Nephron progenitor cell (in vitro differentiated cells): Measurements from ENCODE around the gene TTC3.

Experiments used
- DNase-seq: peaks from one replicate; pipeline ENCODE4 v3.0.0; 2021
- H3K27ac Mint-ChIP-seq: 2 replicates; pipeline ENCODE4 v1.8.0; 2021; ENCODE audit warnings: mild to moderate bottlenecking, moderate library complexity, mixed read lengths
- H3K27me3 Mint-ChIP-seq: 2 replicates; pipeline ENCODE4 v1.8.0; 2021; ENCODE audit warnings: mild to moderate bottlenecking, low read depth, mixed read lengths; ENCODE audit not compliant: poor library complexity
- H3K36me3 Mint-ChIP-seq: 2 replicates; pipeline ENCODE4 v1.8.0; 2021; ENCODE audit warnings: low read depth, mixed read lengths
- H3K4me1 Mint-ChIP-seq: 2 replicates; pipeline ENCODE4 v1.8.0; 2021; ENCODE audit warnings: mixed read lengths
- H3K4me3 Mint-ChIP-seq: 2 replicates; pipeline ENCODE4 v1.8.0; 2021; ENCODE audit warnings: mild to moderate bottlenecking, moderate library complexity, mixed read lengths
- H3K9me3 Mint-ChIP-seq: 2 replicates; pipeline ENCODE4 v1.8.0; 2021; ENCODE audit warnings: mild to moderate bottlenecking, moderate library complexity, mixed read lengths
- CTCF ChIP-seq: fragments of 200-600 bp; sonication (generic); IDR thresholded peaks from 2 replicates; pipeline ENCODE4 v1.5.0; 2021; ENCODE audit warnings: antibody characterized with exemption

TTC3 gene

GRCh38 chr21:37186983-37187382, 113.9 kb downstream of the TTC3 start:
- no peak overlapping the region for H3K27ac Mint-ChIP-seq
- H3K9me3 Mint-ChIP-seq = no peaks in the 10 kb centered on the region
- H3K36me3 Mint-ChIP-seq = peaks cover 83% of the 10 kb centered on the region
- H3K4me1 Mint-ChIP-seq = no peaks in the 10 kb centered on the region
- H3K27me3 Mint-ChIP-seq = no peaks in the 10 kb centered on the region
- no peak for TF ChIP-seq CTCF
- DNase-seq = no peak
- no peak overlapping the region for H3K4me3 Mint-ChIP-seq

GRCh38 chr21:37188825-37189224, 115.8 kb downstream of the TTC3 start:
- H3K9me3 Mint-ChIP-seq = no peaks in the 10 kb centered on the region
- no peak overlapping the region for H3K4me3 Mint-ChIP-seq
- H3K4me1 Mint-ChIP-seq = no peaks in the 10 kb centered on the region
- no peaks in the 10 kb centered on the region for H3K27me3 Mint-ChIP-seq
- no peak overlapping the region for H3K27ac Mint-ChIP-seq
- peaks cover 83% of the 10 kb centered on the region for H3K36me3 Mint-ChIP-seq
- no peak for TF ChIP-seq CTCF
- DNase-seq = no peak

- no peaks in the 10 kb centered on the region for H3K4me1 Mint-ChIP-seq
- no peak for TF ChIP-seq CTCF
- no peaks in the 10 kb centered on the region for H3K9me3 Mint-ChIP-seq
- H3K27ac Mint-ChIP-seq = no peak overlapping the region
- peaks cover 87% of the 10 kb centered on the region for H3K36me3 Mint-ChIP-seq
- peaks cover 3% of the 10 kb centered on the region for H3K27me3 Mint-ChIP-seq
- DNase-seq = no peak
- H3K4me3 Mint-ChIP-seq = no peak overlapping the region
Observed at GRCh38 chr21:37192019-37192418, 119.0 kb downstream of the TTC3 start.

DNA sequence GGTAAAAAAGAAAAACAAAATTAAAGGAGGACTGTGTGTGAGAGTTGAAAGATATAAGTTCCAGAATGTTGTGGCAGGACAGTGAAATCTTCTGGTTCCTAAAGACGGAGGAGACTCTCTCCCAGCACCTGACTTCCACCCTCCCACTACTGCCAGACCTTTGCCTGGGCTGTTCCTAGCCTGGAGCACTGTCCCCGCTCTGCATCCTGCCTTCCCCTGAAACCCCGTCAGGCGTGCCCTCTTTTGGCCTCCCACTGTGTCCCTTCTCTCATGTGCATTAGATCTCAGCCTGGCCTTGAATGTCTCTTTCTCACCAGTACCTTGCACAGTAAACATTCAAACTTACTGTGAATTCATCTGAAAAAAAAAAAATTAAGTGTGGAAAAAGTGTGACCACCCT, 120.0 kb downstream of the TTC3 start:
- no peak for DNase-seq
- TF ChIP-seq CTCF = no peak
- Mint-ChIP-seq H3K9me3 (no peaks in the 10 kb centered on the region), H3K4me1 (no peaks in the 10 kb centered on the region), H3K27ac (no peak overlapping the region), H3K4me3 (no peak overlapping the region), H3K27me3 (peaks cover 3% of the 10 kb centered on the region), H3K36me3 (peaks cover 90% of the 10 kb centered on the region)

DNA sequence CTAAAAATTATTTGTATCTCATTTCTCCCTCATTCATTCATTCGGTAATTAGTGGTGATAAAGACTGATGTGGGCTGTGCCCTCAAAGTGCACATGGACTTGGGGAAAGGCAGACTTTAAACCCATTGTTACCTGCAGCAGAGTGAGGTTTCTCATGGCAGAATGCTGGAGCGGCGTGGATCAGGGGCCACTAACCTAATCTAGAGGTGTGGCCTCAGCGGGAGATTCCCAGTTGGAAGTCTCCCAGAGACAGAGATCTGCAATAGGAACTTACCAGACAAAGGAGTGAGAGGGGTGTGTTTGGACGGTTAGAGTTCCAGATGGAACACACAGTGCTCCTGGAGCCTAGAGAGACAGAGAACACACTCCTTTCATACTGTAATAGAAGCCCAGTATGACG, 120.6 kb downstream of the TTC3 start:
- peaks cover 91% of the 10 kb centered on the region for H3K36me3 Mint-ChIP-seq
- H3K4me1 Mint-ChIP-seq = no peaks in the 10 kb centered on the region
- peaks cover 3% of the 10 kb centered on the region for H3K27me3 Mint-ChIP-seq
- no peak overlapping the region for H3K4me3 Mint-ChIP-seq
- TF ChIP-seq CTCF = no peak
- no peaks in the 10 kb centered on the region for H3K9me3 Mint-ChIP-seq
- DNase-seq = no peak
- no peak overlapping the region for H3K27ac Mint-ChIP-seq

GRCh38 chr21:37195059-37195458, 122.0 kb downstream of the TTC3 start:
- no peak for DNase-seq
- Mint-ChIP-seq H3K4me3 (no peak overlapping the region), H3K4me1 (no peaks in the 10 kb centered on the region), H3K27ac (no peak overlapping the region), H3K27me3 (peaks cover 3% of the 10 kb centered on the region), H3K9me3 (no peaks in the 10 kb centered on the region), H3K36me3 (peaks cover 91% of the 10 kb centered on the region)
- no peak for TF ChIP-seq CTCF
